Skin of body (tissue), 2 donors: ENCODE data around the gene RFTN1. TPM values are rescaled to one million over a fixed set of nuclear protein-coding genes. Genes with fewer than 3 reads are reported as not detected.

Experiments
- DNase-seq: peaks from one replicate; lab custom pipeline; 2025; lab: John Stamatoyannopoulos, UW
- total RNA-seq: library from RNA; depleted of rRNA; stranded (reverse); fragments of >200 nt; gene quantifications from one replicate; pipeline ENCODE4 v1.2.3, GENCODE V29; 2014

Gene RFTN1
- total RNA-seq, 1 donor from 2014 or later, result 25.3 TPM

- DNase-seq, result no peak
Measured at GRCh38 chr3:16381426-16381825, 132.1 kb downstream of the RFTN1 start.

DNA sequence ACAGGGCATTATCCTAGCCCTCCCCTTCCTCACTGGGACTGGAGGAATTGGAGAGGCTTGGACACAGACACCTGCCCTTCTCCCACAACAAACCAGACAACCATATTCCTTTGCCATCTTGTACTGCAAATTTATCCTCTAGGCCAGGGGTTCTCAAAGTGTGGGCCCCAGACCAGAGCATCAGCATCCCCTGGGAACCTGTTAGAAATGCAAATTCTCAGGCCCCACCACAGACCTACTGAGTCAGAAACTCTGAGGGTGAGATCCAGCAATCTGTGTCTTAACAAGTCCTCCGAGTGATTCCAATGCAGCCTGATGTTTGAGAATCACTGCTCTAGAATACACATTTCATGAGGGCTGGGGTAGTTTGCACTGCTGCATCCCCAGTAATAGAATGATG lies 133.1 kb downstream of the RFTN1 start:
- no peak for DNase-seq

DNA sequence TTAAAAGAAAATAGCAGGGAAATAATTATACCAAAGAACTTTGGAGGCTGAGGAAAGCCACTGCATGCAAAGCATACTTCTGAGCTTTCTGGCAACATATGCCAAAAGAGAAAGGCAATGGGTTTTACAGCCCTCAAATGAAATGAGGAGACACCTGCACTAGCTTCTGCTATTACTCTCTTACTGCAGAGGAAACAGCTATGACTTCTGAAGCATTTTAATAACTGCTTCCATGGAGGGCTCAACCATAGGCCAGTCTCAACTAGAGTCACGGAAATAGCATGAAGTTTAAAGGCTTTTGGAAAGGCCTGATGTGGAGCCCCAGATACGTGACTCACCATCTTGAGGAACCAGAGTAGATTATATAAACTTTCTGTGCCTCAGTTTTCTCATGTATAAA lies 133.7 kb downstream of the RFTN1 start:
- DNase-seq, result no peak

- DNase-seq, result no peak
Measured at GRCh38 chr3:16378920-16379319, 134.6 kb downstream of the RFTN1 start.

- DNase-seq, result no peak
Measured at GRCh38 chr3:16378415-16378814, 135.1 kb downstream of the RFTN1 start.

- no peak for DNase-seq
Measured at GRCh38 chr3:16377847-16378302, 135.6 kb downstream of the RFTN1 start.

DNA sequence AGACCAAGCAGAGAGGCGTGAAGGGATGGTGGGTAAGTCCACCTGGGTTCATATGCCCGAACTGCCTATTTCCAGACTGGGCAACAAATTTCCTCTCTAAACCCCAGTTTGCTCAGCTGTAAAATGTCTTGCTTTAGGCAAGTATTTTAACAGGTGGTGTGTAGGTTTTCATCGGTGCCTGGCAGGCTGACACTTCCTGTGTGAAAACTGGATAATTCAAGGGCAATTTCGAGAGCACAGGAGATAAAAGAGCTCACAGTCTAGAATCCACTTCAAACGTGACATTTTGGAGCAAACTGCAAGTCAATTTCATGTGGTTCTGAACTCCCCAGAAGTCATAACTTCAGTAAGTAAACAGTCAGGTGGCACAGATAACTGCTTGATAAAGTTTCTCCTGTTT lies 136.3 kb downstream of the RFTN1 start:
- no peak for DNase-seq

DNA sequence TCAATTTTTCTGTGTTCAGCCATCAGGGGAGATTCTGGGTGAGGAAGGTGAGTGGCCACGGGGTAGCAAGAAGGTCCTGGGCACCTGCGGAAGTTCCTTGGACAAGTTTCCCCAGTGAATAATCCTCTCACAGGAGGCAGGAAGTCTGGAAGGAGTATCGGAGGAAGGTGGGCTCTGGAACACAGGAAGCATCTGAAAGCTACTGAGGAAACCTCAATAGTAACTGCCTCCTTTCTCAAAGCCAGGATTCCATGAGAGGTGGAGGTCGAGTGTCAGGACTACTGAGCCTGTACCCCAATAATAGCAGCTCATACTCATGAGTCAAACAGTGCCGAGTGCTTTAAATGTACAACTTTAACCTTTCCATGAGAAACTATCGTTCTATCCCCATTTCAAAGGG lies 137.6 kb downstream of the RFTN1 start:
- DNase-seq, result no peak

DNA sequence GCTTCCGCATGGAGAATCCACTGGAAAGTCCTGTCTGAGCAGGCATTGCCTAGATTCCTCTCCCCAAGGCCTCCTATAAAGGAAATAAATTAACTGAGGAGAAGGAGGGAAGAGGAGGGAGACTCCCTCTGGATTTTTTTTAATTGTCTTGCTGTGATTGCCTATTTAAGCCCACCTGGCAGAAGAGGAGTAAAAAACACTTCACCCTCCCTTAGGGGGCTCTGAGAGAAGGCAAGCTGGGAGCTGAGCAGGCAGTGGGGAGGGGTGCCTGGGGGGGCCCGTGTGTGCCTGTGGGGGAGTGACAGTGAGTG lies 138.6 kb downstream of the RFTN1 start:
- DNase-seq, result no peak

DNA sequence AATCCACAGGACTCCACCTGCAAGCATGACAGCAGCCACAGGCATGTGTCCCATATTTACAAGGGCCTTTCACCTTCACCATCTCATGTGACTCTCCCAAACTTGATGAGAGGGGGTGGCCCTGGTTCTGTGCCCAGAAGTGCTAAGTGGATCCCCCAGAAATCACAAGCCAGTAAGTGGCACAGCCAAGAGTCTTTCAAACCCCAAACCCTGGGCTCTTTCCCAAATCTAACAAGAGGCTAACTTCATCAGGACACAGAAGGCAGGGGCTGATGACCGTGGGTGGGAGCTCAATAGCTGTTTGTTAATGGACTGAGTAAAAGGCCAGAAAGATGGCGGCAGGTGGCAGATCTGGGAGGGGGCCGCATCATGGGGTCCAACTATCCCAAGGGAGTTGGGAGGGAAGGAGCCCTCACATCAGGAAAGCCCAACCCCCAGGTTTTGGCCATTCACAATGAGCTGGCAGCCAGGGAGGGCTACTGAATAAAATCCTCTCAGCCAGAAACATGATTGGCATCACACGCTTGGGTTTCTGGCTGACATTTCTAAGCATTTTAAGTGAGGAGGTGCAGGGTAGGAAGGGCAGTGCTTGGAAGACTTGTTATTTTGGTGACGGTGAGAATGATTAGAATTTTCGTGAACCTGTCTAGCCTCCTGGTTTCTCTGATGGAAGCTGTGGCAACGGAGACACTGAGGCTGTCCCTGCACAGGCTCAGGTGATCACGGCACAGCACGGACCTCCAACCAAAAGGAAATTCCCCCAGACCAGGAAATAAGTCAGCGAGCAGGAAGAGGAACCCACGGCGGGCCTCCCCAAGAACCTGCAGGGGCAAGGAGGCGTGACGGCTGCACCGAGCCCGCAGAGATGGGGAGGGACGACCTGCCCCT lies 139.2 kb downstream of the RFTN1 start:
- DNase-seq, result no peak

GRCh38 chr3:16373341-16373946 lies 140.1 kb downstream of the RFTN1 start:
- no peak for DNase-seq

GRCh38 chr3:16372362-16373292 lies 140.9 kb downstream of the RFTN1 start:
- no peak for DNase-seq

DNA sequence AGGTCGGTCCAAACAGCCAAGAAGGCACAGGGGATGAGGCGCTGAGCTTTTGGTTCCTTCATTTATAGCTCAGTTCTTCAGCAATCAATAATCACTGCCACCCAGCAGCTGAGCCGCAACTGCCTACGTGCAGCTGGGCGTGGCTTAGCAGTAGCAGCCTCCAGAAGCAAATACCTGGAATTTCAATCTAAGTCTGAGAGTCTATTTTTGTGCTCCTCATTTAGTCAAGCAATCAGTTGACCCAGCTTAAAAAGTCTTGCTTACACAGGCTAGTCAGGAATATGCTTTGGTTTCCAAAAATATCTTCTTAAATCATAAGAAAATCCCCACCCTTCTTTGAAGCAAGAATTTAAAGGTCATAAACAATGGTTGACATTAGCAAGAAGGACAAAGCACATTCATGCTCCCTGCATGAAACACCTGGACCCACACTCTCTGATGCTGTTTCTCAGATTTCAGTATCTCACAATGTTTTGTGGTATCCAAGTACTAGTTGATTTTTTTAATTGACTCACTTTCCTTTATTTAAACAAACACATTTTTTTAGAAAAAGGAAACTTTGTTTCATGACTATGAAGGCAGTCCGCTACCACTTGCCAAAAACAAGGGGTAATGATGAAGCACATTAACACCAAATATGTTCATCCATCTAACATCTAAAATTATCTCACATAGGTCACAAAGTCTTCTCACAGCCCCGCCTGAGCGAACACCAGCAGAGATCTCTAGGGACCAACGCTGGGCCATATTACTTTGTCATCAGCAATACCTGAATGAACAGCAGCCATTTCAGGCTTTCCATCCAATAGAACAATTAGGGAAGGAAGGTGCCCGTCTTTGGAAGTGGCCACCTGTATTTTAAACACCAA lies 142.4 kb downstream of the RFTN1 start:
- DNase-seq, result no peak

DNA sequence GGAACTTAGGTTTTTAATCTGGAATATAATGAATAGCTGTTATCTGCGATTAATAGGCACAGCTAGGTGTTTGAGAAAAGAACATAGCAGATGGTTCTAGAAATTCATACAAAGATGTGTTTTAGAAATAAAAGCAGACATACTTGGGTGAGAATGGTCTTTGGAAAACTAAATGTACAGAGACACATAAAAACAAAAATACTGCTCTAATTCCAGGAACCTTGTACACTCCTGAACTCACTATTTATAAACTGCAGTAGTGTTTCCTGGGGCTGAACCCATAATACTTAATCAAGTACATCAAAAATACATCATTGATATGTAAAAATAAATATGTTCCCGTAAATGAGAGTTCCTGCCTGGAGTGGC lies 143.0 kb downstream of the RFTN1 start:
- DNase-seq, result no peak

DNA sequence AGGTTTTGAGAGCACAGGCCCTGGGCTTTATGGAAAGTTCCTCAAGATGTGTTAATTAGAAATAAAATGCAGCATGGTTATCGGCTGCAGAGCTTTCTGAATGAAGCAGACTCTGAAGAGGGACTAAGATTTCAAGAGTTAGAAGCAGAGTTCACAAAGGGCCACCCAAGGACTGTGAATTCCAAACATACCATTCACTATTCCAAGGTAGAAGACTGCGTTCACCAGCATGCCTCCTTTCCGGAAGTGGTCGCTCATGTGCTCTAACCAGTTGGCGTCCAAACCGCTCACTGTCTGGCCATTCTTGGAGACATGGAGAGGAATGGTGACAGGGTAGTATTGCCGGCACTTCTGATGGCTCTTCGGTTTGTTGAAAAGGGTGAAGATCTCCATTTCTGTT lies 143.6 kb downstream of the RFTN1 start:
- DNase-seq, result no peak

DNA sequence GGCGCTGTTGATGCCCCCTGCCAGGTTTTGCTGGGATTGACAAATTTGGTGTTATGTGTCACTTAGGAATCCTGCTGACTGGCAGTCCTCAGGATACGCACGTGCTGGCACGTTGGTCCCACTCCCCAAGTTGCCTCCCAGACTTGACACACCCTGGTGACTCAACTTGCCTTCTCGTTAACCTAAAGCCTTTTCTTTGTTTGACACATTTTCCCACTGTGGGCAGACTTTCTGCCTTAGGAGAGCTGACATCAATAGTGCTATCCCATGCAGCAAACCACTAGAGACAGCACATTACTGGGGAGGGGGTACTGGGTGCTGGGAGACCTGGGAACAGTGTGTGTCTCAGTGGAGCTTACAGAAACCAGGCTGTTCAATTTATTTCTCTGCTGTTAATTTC lies 144.2 kb downstream of the RFTN1 start:
- DNase-seq, result no peak

DNA sequence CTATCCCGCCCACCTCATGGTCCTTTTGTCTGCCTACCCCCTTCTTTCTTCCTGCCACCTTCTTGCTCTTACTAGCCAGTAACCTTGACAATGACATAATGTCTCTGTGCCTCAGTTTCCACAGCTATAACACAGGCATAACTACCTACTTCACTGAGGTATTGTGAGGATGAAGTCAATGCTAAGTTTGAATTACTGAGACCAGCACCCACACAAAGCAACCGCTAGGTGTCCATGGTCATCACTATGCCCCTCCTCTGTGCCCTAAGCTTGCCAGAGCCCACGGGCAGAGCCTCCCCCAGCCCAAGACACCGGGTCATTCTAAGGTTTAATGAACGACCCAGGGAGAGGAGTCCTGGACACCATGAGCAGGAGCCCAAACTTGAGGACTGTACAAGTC lies 146.9 kb downstream of the RFTN1 start:
- no peak for DNase-seq

DNA sequence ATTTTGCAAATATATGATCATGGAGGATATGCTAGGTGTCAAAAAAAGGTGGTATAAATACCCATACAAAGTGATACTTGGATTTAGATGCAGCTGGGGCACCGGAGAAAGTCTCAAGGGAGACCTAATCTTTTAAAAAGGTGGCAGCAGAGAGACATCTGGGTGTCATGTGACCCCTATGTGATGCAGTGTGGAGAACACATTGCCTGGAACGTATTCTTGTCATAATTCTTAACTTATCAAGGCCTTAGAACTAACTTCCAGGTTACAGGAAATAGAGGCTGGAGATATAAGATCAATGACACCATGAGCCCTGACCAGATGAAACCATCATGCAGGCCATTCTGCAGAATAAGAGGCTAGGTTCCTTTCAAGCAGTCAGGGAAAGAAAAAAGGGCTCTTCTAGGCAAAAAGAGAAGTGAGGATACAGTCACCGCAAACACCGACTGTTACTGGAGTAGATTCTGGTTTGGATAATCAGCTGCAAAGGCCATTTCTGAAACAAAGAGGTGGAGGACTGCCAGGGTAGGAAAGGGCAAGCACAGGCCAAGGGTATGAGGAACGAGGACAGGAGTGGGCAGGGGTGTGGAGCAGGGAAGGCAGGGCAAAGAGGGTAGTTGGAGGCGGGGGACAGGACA lies 147.9 kb downstream of the RFTN1 start:
- DNase-seq, result no peak

GRCh38 chr3:16364963-16365362 lies 148.5 kb downstream of the RFTN1 start:
- DNase-seq, result no peak

DNA sequence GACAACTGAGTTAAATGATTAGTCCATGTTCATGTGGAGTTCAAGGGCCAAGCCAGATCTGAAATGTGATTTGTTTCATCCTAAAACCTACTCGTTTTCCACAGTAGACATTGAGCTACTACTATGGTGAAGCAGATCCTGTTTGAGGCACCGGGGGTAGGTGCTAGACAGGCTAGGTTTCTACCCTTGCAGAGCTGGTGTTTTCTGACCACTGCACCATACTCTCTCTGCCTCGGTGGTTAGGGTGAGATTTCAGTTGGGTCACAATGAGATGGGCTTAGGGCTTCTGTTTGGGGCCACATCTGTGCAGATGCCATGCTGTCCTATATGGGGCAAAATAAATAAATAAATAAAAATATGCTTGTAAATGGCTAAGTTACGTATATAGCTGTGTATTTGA lies 149.2 kb downstream of the RFTN1 start:
- no peak for DNase-seq

DNA sequence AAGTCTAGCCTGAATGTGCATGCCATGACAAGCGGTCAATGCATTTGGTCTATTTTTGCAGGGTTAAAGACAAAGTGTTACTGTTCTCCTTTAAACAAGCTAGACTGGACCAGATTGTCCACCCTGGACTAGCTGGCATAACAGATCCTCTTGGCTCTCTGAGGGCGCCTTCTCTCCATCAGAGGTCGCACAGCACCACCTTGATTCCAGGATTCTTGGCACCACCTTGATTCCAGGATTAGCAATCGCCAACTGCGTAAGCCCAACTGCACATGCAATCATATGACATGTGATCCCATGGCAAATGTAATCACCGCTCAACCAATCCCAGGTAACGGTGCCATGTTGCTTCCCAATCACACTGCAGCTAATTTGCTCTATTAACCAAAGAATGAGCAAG lies 149.9 kb downstream of the RFTN1 start:
- DNase-seq, result no peak
